HepG2 (cell line): ENCODE results near the gene SPATA21.

Source experiments
- CTCF ChIP-seq: sonication (generic); formaldehyde crosslinking; IDR thresholded peaks from 2 replicates; pipeline ENCODE4 v1.5.0; 2020; ENCODE audit warnings: mild to moderate bottlenecking, missing genetic modification reagents, moderate library complexity
- NBN ChIP-seq: fragments of 450-650 bp; conservative IDR thresholded peaks from 2 replicates; pipeline ENCODE4 v1.6.1; 2017
- RAD21 ChIP-seq: fragments of 450-650 bp; formaldehyde crosslinking; IDR thresholded peaks from 2 replicates; pipeline ENCODE4 v1.5.0; 2020; ENCODE audit warnings: mild to moderate bottlenecking
- ZNF724P ChIP-seq: sonication (generic); formaldehyde crosslinking; IDR thresholded peaks from 2 replicates; pipeline ENCODE4 v1.8.0; 2022; ENCODE audit warnings: missing genetic modification reagents, borderline replicate concordance

- TF ChIP-seq NBN: no peak
- no peak for TF ChIP-seq RAD21 (CRISPR knock-in tag)
- no peak for TF ChIP-seq CTCF (CRISPR knock-in tag)
- no peak for TF ChIP-seq ZNF724P (CRISPR knock-in tag)
Measured at GRCh38 chr1:16440131-16440469, 2.9 kb upstream of the SPATA21 start.
